Measurements from ENCODE around the gene RPE65. TPM values are rescaled to one million over a fixed set of nuclear protein-coding genes. Genes with fewer than 3 reads are reported as not detected.
"Not testable (repeated sequence)": the region's sequence is repeated elsewhere in the genome, so short reads cannot be mapped to it uniquely, and the experiment has no call there.

The RPE65 gene
- total RNA-seq, 1 experiment from 2014 or later, result not detected

DNA sequence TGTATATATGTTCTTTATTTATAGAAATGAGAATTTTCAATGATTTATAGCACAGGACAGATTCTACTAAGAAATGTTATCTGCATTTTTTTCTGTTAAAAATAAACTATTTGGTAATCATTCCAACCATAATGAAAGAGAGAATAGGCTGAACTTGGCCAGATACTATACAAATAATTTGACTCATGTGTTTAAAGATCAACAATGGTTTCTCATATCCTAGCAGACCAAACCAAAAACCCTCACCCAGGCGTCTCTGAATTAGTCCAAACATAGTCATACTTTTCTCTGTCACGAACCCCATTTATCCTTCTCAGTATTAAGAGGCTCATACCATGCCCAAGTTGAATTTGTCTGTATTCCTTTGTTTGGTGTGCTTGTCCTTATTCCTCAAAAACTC, 40.3 kb downstream of the RPE65 start:
- H2AFZ ChIP-seq (ENCODE audit: low read length), result no peak overlapping the region

DNA sequence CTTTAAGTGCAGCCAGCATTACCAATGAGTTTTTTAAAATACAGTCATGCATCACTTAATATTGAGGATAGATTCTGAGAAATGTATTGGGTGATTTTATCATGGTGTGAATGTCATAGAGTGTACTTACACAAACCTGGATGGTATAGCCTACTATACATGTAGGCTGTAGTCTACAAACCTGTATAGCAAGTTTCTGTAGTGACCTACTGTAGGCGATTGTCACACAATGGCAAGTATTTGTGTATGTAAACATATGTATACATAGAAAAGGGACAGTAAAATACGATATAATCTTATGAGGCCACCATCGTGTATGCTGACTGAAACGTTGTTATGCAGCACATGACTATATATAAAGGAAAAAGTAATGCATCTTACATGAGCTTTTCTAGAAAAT, 48.2 kb downstream of the RPE65 start:
- no peaks in the 10 kb centered on the region for H3K36me3 ChIP-seq (ENCODE audit: insufficient read depth, low read length)
- no peaks in the 10 kb centered on the region for H3K4me1 ChIP-seq (ENCODE audit: low read length)
- H3K9ac ChIP-seq (ENCODE audit: low read length), result no peak overlapping the region
- no peak for DNase-seq
- no peaks in the 10 kb centered on the region for H3K9me3 ChIP-seq (ENCODE audit: low read length)
- H3K79me2 ChIP-seq (ENCODE audit: low read length), result no peaks in the 10 kb centered on the region
- no peak overlapping the region for H2AFZ ChIP-seq (ENCODE audit: low read length)
- H3K4me2 ChIP-seq (ENCODE audit: low read depth, low read length, poor library complexity, severe bottlenecking), result no peak overlapping the region
- H3K27me3 ChIP-seq (ENCODE audit: low read length), result no peaks in the 10 kb centered on the region
- H3K27ac ChIP-seq (ENCODE audit: low read length), result no peak overlapping the region
- H3K4me3 ChIP-seq (ENCODE audit: low read length), result no peak overlapping the region
- H3K9me2 ChIP-seq (replicated peaks; ENCODE audit: insufficient read depth, low read length), result no peaks in the 10 kb centered on the region
- H4K20me1 ChIP-seq (ENCODE audit: insufficient read depth, low read depth, low read length), result no peaks in the 10 kb centered on the region

More for the DNA sequence above, 40.3 kb downstream of the RPE65 start:
- Histone ChIP-seq H3K4me2 (ENCODE audit: low read depth, low read length, poor library complexity, severe bottlenecking) (no peak overlapping the region), H3K36me3 (ENCODE audit: insufficient read depth, low read length) (no peaks in the 10 kb centered on the region), H3K79me2 (ENCODE audit: low read length) (no peaks in the 10 kb centered on the region), H3K27me3 (ENCODE audit: low read length) (no peaks in the 10 kb centered on the region), H4K20me1 (ENCODE audit: insufficient read depth, low read depth, low read length) (no peaks in the 10 kb centered on the region), H3K4me1 (ENCODE audit: low read length) (no peaks in the 10 kb centered on the region), H3K9ac (ENCODE audit: low read length) (no peak overlapping the region), H3K27ac (ENCODE audit: low read length) (no peak overlapping the region), H3K4me3 (ENCODE audit: low read length) (no peak overlapping the region), H3K9me3 (ENCODE audit: low read length) (no peaks in the 10 kb centered on the region), H3K9me2 (replicated peaks; ENCODE audit: insufficient read depth, low read length) (no peaks in the 10 kb centered on the region)
- no peak for DNase-seq

DNA sequence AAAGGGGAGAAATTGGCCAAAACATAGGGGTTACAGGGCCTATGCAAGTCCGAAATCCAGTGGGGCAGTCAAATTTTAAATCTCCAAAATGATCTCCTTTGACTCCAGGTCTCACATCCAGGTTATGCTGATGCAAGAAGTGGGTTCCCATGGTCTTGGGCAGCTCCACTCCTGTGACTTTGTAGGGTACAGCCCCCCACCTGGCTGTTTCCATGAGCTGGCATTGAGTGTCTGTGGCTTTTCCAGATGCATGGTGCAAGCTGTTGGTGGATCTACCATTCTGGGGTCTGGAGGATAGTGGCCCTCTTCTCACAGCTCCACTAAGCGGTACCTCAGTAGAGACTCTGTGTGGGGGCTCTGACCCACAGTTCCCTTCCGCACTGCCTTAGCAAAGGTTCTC, 54.2 kb downstream of the RPE65 start:
- H2AFZ ChIP-seq (ENCODE audit: low read length); H3K79me2 ChIP-seq (ENCODE audit: low read length); H3K27me3 ChIP-seq (ENCODE audit: low read length); H3K4me3 ChIP-seq (ENCODE audit: low read length); H3K9me2 ChIP-seq (replicated peaks; ENCODE audit: insufficient read depth, low read length); H3K4me2 ChIP-seq (ENCODE audit: low read depth, low read length, poor library complexity, severe bottlenecking); H3K4me1 ChIP-seq (ENCODE audit: low read length); H3K36me3 ChIP-seq (ENCODE audit: insufficient read depth, low read length); H3K27ac ChIP-seq (ENCODE audit: low read length); DNase-seq; H3K9me3 ChIP-seq (ENCODE audit: low read length); H4K20me1 ChIP-seq (ENCODE audit: insufficient read depth, low read depth, low read length); H3K9ac ChIP-seq (ENCODE audit: low read length): not testable (repeated sequence)

DNA sequence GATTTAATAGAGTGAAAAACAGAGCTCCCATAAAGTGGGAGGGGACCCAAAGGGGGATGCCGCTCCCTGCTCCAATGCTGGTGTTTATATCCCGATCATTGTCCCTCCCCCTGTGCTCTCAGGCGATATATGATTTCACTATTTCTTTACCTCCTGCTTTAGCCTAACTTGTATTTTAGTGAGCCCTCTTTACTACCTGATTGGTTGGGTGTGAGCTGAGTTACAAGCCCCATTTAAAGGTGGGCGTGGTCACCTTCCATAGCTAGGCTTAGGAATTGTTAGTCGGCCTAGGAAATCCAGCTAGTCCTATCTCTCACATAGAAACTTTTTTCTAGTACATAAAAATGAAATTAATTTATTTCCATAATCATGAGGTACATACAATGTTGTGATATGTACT, 57.3 kb downstream of the RPE65 start:
- not testable (repeated sequence) for H3K9me3 ChIP-seq (ENCODE audit: low read length); H3K4me3 ChIP-seq (ENCODE audit: low read length); H3K27ac ChIP-seq (ENCODE audit: low read length); H3K36me3 ChIP-seq (ENCODE audit: insufficient read depth, low read length); H3K4me1 ChIP-seq (ENCODE audit: low read length); DNase-seq; H3K9ac ChIP-seq (ENCODE audit: low read length); H2AFZ ChIP-seq (ENCODE audit: low read length); H3K4me2 ChIP-seq (ENCODE audit: low read depth, low read length, poor library complexity, severe bottlenecking); H3K9me2 ChIP-seq (replicated peaks; ENCODE audit: insufficient read depth, low read length); H3K79me2 ChIP-seq (ENCODE audit: low read length); H4K20me1 ChIP-seq (ENCODE audit: insufficient read depth, low read depth, low read length); H3K27me3 ChIP-seq (ENCODE audit: low read length)

DNA sequence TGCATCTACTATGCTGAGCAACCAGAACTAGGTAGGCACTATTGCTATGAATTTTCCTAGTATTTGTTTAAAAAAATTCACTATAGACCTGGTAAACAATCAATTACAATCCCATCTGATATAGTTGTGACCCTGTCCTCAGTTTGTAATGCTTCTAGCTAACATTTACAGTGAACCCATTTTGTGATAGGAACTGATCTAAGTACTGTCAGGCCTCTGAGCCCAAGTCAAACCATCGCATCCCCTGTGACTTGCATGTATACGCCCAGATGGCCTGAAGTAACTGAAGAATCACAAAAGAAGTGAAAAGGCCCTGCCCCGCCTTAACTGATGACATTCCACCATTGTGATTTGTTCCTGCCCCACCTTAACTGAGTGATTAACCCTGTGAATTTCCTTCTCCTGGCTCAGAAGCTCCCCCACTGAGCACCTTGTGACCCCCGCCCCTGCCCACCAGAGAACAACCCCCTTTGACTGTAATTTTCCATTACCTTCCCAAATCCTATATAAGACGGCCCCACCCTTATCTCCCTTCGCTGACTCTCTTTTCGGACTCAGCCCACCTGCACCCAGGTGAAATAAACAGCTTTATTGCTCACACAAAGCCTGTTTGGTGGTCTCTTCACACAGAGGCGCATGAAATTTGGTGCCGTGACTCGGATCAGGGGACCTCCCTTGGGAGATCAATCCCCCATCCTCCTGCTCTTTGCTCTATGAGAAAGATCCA, 63.8 kb downstream of the RPE65 start:
- not testable (repeated sequence) for H2AFZ ChIP-seq (ENCODE audit: low read length); H3K4me3 ChIP-seq (ENCODE audit: low read length); H3K9ac ChIP-seq (ENCODE audit: low read length); H3K36me3 ChIP-seq (ENCODE audit: insufficient read depth, low read length); H3K4me2 ChIP-seq (ENCODE audit: low read depth, low read length, poor library complexity, severe bottlenecking); H3K9me2 ChIP-seq (replicated peaks; ENCODE audit: insufficient read depth, low read length); H3K4me1 ChIP-seq (ENCODE audit: low read length); H3K9me3 ChIP-seq (ENCODE audit: low read length); H3K27me3 ChIP-seq (ENCODE audit: low read length); H3K27ac ChIP-seq (ENCODE audit: low read length); H4K20me1 ChIP-seq (ENCODE audit: insufficient read depth, low read depth, low read length); DNase-seq; H3K79me2 ChIP-seq (ENCODE audit: low read length)

DNA sequence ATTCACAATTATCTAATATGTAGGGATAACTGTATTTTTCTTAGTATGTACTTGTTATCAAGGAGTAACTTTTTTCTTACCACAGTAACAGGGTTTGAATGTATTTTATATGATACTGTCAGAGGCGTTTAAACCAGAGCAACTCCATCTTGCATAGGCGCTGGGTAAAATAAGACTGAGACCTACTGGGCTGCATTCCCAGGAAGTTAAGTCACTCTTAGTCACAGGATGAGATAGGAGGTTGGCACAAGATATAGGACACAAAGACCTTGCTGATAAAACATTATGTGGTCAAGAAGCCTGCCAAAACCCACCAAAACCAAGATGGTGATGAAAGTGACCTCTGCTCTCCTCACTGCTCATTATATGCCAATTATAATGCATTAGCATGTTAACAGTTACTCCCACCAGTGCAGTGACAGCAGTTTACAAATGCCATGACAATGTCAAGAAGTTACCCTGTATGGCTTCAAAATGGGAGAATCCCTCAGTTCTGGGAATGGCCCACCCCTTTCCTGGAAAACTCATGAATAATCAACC, 64.8 kb downstream of the RPE65 start:
- H3K9me2 ChIP-seq (replicated peaks; ENCODE audit: insufficient read depth, low read length), result no peaks in the 10 kb centered on the region
- no peaks in the 10 kb centered on the region for H3K79me2 ChIP-seq (ENCODE audit: low read length)
- H3K9me3 ChIP-seq (ENCODE audit: low read length), result no peaks in the 10 kb centered on the region
- no peak overlapping the region for H3K9ac ChIP-seq (ENCODE audit: low read length)
- no peak overlapping the region for H3K4me3 ChIP-seq (ENCODE audit: low read length)
- no peaks in the 10 kb centered on the region for H3K4me1 ChIP-seq (ENCODE audit: low read length)
- no peak overlapping the region for H3K27ac ChIP-seq (ENCODE audit: low read length)
- H4K20me1 ChIP-seq (ENCODE audit: insufficient read depth, low read depth, low read length), result no peaks in the 10 kb centered on the region
- no peak overlapping the region for H2AFZ ChIP-seq (ENCODE audit: low read length)
- H3K36me3 ChIP-seq (ENCODE audit: insufficient read depth, low read length), result no peaks in the 10 kb centered on the region
- DNase-seq, result no peak
- H3K4me2 ChIP-seq (ENCODE audit: low read depth, low read length, poor library complexity, severe bottlenecking), result no peak overlapping the region
- H3K27me3 ChIP-seq (ENCODE audit: low read length), result no peaks in the 10 kb centered on the region

DNA sequence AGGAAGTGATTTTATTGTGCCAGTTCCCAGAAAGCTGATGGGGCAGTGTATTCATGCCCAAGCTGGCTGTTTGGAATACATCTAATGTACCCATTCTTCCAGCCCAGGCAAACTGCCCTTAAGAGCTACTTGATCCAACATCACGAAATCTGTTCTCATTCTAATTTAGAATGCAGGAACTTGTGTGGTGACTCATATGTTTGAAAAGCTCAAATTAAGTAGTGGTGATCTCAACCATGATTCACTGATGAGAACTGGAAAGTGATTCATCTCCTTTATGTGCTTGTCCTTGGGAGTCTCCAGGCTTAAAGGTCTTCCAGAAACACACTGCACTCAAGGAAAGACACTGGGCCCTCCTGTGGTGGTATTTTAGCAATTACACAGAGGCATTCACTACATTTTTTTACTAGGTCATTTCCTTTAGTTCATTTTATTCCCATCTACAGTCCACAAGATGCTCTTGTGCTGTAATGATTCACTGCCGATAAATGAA, 65.4 kb downstream of the RPE65 start:
- no peak overlapping the region for H3K4me2 ChIP-seq (ENCODE audit: low read depth, low read length, poor library complexity, severe bottlenecking)
- DNase-seq, result no peak
- H3K79me2 ChIP-seq (ENCODE audit: low read length), result no peaks in the 10 kb centered on the region
- H3K9me2 ChIP-seq (replicated peaks; ENCODE audit: insufficient read depth, low read length), result no peaks in the 10 kb centered on the region
- no peaks in the 10 kb centered on the region for H3K4me1 ChIP-seq (ENCODE audit: low read length)
- no peak overlapping the region for H3K9ac ChIP-seq (ENCODE audit: low read length)
- no peaks in the 10 kb centered on the region for H4K20me1 ChIP-seq (ENCODE audit: insufficient read depth, low read depth, low read length)
- H3K4me3 ChIP-seq (ENCODE audit: low read length), result no peak overlapping the region
- H2AFZ ChIP-seq (ENCODE audit: low read length), result no peak overlapping the region
- H3K27me3 ChIP-seq (ENCODE audit: low read length), result no peaks in the 10 kb centered on the region
- H3K27ac ChIP-seq (ENCODE audit: low read length), result no peak overlapping the region
- no peaks in the 10 kb centered on the region for H3K36me3 ChIP-seq (ENCODE audit: insufficient read depth, low read length)
- H3K9me3 ChIP-seq (ENCODE audit: low read length), result no peaks in the 10 kb centered on the region

DNA sequence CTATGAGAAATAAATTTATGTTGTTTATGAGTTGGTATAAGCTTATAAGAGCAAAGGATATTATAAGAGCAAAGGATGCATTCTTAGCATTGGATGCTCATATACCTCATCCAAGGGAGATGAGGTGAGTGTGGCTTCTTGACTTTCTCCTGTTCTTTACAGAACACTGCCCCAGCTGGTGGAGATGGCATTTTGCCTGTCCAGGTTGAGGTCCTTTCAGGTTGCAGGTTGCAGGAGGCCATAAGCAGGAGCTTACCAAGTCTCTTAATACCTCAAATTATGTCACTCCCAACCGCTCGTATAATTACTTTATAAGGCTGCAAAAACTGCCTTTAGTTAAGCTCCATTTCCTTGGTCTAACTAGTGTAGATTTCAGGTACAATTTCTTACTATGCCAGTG, 66.7 kb downstream of the RPE65 start:
- Histone ChIP-seq H3K27ac (ENCODE audit: low read length) (no peak overlapping the region), H3K9ac (ENCODE audit: low read length) (no peak overlapping the region), H3K9me2 (replicated peaks; ENCODE audit: insufficient read depth, low read length) (no peaks in the 10 kb centered on the region), H3K9me3 (ENCODE audit: low read length) (no peaks in the 10 kb centered on the region), H3K27me3 (ENCODE audit: low read length) (no peaks in the 10 kb centered on the region), H3K36me3 (ENCODE audit: insufficient read depth, low read length) (no peaks in the 10 kb centered on the region), H4K20me1 (ENCODE audit: insufficient read depth, low read depth, low read length) (no peaks in the 10 kb centered on the region), H3K79me2 (ENCODE audit: low read length) (no peaks in the 10 kb centered on the region), H3K4me1 (ENCODE audit: low read length) (no peaks in the 10 kb centered on the region), H2AFZ (ENCODE audit: low read length) (no peak overlapping the region), H3K4me3 (ENCODE audit: low read length) (no peak overlapping the region), H3K4me2 (ENCODE audit: low read depth, low read length, poor library complexity, severe bottlenecking) (no peak overlapping the region)
- DNase-seq, result no peak

Measured in Karpas-422 (cell line).